GM21381 (cell line): ENCODE results near the gene TUBB.
"Not testable (repeated sequence)": the region's sequence is repeated elsewhere in the genome, so short reads cannot be mapped to it uniquely, and the experiment has no call there.

Source experiments
- ATAC-seq: cut with Tn5 transposase; IDR thresholded peaks from one replicate; pipeline ENCODE4 v1.9.1; 2021; ENCODE audit warnings: mild to moderate bottlenecking, moderate library complexity; ENCODE audit not compliant: unreplicated experiment

Gene TUBB

DNA sequence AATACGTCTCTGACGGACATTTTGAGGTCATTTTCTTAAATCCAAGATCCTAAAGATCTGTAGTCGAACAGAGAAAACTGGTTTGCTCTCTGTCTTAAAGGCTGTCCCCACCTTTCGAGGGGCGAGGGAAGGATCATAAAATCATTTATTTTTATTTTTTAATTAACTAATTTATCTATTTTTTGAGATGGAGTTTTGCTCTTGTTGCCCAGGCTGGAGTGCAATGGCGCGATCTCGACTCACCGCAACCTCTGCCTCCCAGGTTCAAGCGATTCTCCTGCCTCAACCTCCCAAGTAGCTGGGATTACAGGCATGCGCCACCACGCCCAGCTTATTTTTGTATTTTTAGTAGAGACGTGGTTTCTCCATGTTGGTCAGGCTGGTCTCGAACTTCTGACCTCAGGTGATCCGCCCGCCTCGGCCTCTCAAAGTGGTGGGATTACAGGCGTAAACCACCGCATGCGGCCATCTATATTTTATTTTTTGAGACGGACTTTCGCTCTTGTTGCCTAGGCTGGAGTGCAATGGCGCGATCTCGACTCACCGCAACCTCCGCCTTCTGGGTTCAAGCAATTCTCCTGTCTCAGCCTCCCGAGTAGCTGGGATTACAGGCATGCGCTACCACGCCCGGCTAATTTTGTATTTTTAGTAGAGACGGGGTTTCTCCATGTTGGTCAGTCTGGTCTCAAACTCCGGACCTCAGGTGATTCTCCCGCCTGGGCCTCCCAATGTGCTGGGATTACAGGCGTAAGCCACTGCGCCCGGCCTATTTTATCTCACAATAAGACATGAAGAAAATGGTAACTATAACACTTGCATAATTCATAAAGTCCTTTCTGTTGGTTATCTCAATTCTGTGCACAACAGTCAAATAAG, 2.1 kb upstream of the TUBB start:
- ATAC-seq: not testable (repeated sequence)

DNA sequence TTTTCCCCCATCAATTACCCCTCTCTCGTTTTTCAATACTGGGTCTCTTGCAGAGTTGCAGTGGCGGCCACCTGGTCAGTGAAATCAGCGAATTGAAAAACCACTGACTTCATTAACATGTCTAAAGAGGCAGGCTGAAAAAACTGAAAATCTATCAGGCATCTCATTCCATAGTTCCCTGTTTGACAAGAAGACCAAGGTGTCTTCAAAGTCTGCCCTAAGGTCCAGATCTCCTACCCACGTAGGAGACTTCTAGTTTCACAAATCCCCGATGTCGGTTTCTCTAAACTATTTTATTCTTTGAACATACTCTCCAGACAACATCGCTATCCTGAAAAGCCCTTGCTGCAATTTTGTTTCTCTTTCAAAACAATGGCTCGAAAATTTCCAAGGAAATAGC, 796 bp upstream of the TUBB start:
- no peak for ATAC-seq

DNA sequence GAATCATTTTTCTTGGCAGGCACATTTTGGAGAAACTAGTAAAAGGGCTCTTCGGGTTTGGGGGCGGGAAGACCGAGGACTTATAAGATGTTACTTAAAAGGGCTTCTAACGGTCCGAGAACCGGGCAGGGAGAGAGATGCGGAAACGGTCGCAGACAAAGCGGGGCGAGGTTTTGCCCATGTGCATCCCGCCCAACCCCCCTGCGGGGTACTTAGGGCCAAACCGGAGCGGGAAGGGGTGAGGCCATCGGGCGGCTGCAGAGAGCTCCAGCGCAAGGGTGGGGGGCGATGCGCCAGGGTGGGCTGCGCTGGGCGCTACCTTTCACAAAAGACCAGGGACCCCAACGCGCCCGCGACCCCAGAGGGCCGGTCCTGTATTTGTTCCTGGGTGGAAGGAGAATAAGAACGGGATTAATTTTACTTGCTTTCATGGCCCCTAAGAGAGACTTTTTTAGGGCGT, 616 bp downstream of the TUBB start:
- ATAC-seq: no peak

DNA sequence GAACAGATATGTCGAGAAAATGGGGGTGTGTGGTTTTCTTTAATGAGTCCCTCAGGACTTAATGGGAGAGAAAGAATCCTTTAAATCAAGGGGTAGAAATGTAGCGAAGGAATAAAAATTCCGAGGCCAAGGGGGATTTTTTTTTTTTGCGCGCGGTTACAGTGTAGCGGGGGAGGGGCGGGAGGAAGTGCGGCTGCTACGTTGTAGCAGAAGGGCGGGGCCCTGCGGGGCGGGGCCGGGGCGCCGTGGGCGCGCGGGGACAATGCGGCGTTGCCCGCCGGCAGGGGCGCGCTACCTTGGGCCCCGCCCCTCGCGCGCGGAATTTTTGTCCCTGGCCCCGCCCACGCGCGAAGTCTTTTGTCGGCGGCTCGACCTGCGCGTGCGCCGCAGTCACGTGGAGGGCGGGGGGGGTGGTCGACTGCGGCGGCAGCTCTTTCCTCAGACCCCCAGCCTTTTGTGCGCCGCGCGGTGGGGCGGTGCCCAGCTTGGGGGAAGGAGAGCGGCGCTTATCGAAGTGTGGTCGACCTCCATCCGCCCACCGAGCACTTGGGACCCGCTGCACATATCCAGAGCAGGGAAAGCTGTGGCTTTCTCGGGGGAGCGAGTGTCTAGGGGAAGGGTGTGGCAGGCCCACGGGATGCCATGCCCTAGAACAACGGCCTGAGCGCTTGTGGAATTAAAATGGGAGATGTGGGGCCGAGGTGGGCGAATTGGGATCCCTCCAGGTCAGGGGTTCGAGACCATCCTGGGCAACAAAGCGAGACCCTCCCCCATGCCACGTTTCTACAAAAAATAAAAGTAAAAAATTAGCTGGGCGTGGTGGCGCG, 1.3 kb downstream of the TUBB start:
- ATAC-seq: peak; percentile 33

DNA sequence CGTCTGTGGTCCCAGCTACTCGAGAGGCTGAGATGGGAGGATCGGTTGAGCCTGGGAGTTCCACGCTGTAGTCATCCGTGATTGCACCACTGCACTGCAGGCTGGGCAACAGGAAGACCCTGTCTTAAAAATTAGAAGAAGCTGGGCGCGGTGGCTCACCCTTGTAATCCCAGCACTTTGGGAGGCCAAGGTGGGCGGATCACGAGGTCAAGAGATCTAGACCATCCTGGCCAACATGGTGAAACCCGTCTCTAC, 1.8 kb downstream of the TUBB start:
- not testable (repeated sequence) for ATAC-seq

DNA sequence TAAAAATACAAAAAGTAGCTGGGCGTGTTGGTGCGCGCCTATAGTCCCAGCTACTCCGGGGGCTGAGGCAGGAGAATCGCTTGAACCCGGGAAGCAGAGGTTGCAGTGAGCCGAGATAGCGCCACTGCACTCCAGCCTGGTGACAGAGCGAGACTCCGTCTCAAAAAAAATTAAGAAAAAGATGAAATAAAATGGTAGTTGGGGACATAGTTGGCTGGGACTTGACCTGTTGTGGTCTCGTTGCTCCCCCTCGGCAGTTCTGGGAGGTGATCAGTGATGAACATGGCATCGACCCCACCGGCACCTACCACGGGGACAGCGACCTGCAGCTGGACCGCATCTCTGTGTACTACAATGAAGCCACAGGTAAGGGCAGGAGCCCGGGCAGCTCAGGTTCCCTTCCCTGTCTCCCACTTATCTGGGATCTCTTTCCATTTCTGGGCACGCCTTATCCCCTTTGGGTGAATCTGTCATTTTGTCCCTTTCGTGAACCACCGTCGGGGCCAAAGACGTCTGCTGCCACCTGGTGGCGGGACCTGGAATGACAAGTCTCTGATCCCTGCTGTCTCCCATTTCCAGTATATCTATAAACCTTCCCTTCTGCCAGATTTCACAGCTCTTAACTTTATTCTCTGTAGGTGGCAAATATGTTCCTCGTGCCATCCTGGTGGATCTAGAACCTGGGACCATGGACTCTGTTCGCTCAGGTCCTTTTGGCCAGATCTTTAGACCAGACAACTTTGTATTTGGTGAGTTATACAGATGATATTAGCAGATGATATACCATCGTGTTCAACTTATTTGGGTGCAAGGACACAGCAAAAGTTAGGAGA, 2.3 kb downstream of the TUBB start:
- ATAC-seq: no peak

DNA sequence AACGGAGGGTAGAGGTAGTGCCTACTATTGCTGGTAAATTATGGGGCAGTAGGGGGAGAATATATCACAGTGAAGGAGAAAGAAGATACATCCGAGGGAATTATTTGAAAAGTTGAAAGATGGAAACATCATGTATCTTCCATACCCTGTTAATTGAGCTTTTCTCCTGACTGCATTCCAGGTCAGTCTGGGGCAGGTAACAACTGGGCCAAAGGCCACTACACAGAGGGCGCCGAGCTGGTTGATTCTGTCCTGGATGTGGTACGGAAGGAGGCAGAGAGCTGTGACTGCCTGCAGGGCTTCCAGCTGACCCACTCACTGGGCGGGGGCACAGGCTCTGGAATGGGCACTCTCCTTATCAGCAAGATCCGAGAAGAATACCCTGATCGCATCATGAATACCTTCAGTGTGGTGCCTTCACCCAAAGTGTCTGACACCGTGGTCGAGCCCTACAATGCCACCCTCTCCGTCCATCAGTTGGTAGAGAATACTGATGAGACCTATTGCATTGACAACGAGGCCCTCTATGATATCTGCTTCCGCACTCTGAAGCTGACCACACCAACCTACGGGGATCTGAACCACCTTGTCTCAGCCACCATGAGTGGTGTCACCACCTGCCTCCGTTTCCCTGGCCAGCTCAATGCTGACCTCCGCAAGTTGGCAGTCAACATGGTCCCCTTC, 3.1 kb downstream of the TUBB start:
- ATAC-seq: not testable (repeated sequence)

DNA sequence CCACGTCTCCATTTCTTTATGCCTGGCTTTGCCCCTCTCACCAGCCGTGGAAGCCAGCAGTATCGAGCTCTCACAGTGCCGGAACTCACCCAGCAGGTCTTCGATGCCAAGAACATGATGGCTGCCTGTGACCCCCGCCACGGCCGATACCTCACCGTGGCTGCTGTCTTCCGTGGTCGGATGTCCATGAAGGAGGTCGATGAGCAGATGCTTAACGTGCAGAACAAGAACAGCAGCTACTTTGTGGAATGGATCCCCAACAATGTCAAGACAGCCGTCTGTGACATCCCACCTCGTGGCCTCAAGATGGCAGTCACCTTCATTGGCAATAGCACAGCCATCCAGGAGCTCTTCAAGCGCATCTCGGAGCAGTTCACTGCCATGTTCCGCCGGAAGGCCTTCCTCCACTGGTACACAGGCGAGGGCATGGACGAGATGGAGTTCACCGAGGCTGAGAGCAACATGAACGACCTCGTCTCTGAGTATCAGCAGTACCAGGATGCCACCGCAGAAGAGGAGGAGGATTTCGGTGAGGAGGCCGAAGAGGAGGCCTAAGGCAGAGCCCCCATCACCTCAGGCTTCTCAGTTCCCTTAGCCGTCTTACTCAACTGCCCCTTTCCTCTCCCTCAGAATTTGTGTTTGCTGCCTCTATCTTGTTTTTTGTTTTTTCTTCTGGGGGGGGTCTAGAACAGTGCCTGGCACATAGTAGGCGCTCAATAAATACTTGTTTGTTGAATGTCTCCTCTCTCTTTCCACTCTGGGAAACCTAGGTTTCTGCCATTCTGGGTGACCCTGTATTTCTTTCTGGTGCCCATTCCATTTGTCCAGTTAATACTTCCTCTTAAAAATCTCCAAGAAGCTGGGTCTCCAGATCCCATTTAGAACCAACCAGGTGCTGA, 3.9 kb downstream of the TUBB start:
- not testable (repeated sequence) for ATAC-seq

DNA sequence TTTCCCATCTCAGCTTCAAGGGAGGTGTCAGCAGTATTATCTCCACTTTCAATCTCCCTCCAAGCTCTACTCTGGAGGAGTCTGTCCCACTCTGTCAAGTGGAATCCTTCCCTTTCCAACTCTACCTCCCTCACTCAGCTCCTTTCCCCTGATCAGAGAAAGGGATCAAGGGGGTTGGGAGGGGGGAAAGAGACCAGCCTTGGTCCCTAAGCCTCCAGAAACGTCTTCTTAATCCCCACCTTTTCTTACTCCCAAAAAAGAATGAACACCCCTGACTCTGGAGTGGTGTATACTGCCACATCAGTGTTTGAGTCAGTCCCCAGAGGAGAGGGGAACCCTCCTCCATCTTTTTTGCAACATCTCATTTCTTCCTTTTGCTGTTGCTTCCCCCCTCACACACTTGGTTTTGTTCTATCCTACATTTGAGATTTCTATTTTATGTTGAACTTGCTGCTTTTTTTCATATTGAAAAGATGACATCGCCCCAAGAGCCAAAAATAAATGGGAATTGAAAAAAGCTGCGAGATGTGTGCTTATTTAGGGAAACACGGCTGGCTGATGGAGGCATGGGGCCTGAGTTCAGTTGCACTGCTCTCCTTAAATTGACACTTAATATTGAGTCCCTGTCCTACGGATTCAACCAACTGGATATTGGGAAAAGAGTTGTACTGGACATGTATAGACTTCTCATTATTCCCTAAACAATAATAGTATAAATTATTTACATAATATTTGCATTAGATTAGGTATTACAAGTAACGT, 4.9 kb downstream of the TUBB start:
- no peak for ATAC-seq

DNA sequence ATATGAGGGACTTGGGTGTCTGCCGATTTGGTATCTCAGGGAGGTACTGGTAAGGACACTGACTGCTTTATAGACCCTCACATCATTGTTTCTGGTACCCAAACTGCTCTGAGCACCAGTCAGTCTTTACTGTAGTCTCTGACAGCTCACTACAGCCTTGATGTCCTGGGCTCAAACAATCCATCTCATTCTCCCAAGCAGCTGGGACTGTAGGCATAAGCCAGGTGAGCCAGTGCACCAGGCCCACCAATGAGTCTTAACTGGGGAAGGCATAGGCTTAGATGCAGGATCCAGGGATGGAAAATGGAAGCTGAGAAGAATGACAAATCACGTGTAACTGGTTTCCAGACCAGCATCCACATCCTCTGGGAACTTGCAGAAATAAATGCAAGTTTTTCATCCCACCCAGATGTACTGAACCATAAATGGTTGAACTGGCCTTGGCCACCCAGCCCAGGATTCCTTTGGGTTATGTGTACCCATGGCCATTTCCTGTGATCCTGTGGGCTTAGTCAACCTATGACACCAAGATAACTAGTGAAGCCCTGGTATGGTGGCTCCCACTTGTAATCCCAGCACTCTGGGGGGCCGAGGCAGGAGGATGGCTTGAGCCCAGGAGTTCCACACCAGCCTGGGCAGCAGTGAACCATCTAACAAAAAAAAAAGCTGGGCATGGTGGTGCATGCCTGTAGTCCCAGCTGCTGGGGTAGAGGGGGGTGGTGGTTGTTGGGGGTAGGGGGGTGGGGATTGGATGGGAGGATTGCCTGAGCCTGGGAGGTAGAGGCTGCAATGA, 5.8 kb downstream of the TUBB start:
- ATAC-seq: no peak

DNA sequence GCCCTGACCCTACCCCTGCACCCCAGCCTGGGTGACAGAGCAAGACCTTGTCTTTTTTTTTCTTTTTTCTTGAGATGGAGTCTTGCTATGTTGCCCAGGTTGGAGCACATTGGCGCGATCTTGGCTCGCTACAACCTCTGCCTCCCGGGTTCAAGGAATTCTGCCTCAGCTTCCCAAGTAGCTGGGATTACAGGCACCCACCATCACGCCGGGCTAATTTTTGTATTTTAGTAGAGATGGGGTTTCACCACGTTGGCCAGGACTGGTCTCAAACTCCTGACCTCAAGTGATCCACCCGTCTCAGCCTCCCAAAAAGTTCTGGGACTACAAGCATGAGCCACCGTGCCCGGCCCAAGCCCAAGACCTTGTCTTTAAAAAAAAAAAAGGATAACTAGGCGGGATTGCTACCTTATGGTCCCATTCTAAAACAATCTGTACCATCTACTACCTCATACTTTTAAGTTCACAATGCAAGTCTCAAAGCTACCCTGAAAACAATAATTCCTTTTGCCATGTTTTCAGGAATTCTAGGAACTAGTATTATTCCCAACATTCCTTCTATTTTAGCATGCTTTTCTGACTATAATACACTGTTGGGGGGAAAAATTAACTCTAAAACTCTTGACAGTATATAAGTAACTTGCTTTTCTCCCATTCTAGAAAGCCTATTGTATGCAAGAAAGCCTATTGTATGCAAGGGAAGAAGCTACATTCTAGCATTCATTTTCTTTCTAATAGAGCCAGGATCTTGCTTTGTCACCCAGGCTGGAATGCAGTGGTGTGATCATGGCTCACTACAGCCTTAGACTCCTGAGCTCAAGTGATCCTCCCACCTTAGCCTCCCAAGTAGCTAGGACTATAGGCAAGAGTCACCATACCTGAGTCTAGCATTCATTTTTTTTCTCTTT, 6.6 kb downstream of the TUBB start:
- ATAC-seq: no peak

DNA sequence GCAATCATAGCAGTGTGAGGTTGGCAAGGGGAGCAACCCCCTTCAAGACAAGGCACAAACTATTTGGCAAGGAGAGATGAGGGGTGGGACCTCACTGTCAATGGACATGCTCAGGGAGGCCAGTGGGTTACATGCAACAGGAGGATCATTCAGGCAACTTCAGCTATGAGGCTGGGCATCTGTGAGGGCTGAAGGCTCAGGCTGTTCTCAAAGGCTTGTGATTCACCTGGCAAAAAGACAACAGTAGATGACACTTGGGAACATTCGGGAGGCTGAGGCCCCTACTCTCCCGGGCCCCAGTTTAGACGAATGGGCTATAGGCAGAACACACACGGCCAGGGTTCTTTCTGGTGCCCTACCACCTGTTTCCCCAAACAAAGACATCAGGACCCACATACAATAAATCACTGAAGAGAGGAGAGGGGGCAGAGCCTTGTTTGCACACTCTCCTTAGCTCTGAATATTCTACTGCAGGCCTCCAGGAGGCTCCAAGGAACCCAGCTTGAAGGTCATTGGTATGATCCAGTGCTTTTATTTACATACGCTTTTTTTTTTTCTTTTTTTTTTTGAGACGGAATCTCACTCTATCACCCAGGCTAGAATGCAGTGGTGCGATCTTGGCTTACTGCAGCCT, 7.9 kb downstream of the TUBB start:
- ATAC-seq: no peak

DNA sequence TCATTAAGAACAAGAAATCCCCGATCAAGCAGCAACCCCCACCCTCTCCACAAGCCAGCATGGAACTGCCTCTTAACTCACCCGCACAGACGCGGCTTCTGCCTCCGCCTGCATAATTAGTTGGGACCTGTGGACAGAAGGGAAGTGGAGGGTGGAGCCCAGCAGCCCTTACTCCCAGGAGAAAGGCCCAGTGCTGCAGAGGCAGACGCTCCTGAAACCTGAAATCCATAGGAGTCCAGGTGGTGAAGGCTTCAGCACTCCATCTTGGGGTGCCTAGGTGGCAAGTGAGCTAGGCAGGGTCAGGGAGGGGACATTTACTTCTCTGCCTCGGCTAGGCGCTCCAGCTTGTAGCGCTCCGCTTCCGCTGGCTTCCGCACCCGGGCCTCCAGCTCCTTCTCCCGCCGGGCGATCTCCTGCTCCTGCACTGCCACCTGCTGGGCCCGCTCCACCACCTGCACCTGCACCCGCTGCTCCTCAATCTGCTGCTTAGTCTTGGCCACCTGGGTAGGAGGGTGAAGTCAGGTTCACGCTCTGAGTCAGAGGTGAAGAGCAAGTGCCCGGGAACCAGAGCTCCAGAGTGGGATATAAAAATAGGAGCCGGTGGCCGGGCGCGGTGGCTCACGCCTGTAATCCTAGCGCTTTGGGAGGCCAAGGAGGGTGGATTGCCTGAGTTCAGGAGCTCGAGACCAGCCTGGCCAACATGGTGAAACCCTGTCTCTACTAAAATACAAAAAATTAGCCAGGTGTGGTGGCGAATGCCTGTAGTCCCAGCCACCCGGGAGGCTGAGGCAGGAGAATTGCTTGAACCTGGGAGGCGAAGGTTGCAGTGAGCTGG, 10.7 kb downstream of the TUBB start:
- no peak for ATAC-seq

DNA sequence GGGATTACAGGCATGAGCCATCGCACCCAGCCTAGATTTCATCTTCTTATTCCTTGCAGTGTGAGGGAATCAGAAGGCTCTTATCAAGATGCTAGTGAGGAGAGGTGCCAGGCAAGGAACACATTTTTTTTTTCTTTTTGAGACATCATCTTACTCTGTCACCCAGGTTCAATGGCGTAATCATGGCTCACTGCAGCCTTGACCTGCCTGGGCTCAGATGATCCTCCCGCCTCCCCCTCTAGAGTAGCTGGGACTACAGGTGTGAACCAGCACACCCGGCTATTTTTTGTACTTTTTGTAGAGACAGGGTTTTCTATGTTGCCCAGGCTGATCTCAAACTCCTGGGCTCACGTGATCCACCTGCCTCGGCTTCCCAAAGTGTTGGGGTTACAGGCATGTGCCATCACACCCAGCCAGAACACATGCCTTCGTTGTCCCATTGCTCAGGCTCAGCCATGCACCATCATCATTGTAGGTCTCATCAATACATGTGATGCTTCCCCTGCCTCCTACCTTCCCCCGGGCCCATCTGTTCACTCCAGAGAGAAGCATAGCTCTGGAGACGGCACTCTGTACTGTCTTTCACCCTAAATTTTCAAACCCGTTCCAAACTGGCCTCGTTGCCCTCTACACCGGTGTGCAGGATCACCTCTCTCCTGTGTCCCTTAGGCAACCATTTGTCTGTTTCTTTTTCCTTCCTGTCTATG, 12.2 kb downstream of the TUBB start:
- no peak for ATAC-seq

DNA sequence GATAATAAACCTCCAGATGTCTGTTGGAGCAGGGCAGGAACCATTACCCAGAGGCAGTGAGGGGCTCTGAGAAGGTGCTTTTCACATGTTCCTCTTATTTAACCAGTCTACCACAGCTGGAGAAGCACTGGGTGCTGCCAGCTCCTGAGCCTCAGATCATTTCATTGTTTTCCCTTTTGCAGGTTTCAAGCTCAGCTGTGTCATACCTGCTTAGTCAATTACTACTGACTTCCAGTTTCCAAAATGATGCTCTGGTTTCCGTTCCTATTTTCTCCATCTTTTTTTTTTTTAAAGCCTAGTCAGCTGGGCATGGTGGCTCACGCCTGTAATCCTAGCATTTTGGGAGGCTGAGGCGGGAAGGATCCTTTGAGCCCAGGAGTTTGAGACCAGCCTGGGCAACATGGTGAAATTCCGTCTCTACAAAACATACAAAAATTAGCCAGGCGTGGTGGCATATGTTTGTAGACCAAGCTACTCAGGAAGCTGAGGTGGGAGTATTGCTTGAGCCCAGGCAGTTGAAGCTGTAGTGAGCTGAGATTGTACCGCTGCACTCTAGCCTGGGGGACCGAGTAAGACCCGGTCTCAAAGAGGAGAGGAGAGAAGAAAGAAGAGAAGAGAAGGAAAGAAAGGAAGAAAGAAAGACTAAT, 15.6 kb downstream of the TUBB start:
- ATAC-seq: no peak
